GM12801 (cell line): ENCODE results near the gene TMEM247.

Source experiments
- CTCF ChIP-seq: IDR thresholded peaks from one replicate; pipeline ENCODE4 v1.5.1; 2011; ENCODE audit warnings: control low read depth; ENCODE audit not compliant: insufficient read length; ENCODE audit errors: extremely low read depth

The TMEM247 gene

GRCh38 chr2:46517485-46517884 is 38.1 kb downstream of the TMEM247 start:
- TF ChIP-seq CTCF: no peak

- no peak for TF ChIP-seq CTCF
Measured at GRCh38 chr2:46518861-46519260, 39.5 kb downstream of the TMEM247 start.

GRCh38 chr2:46519265-46519664 is 39.9 kb downstream of the TMEM247 start:
- TF ChIP-seq CTCF: no peak

GRCh38 chr2:46520130-46520711 is 40.9 kb downstream of the TMEM247 start:
- TF ChIP-seq CTCF: no peak

GRCh38 chr2:46521215-46521683 is 41.9 kb downstream of the TMEM247 start:
- no peak for TF ChIP-seq CTCF

- no peak for TF ChIP-seq CTCF
Measured at GRCh38 chr2:46525522-46526155, 46.3 kb downstream of the TMEM247 start.

- no peak for TF ChIP-seq CTCF
Measured at GRCh38 chr2:46528880-46529279, 49.5 kb downstream of the TMEM247 start.
